GM19193 (cell line): Measurements from ENCODE around the gene CCDC91.

ENCODE experiments used
- POLR2A ChIP-seq: IDR thresholded peaks from 4 replicates; pipeline ENCODE4 v1.6.1; 2011; ENCODE audit not compliant: insufficient read depth, insufficient read length; ENCODE audit errors: extremely low read depth

Gene CCDC91, protein sequence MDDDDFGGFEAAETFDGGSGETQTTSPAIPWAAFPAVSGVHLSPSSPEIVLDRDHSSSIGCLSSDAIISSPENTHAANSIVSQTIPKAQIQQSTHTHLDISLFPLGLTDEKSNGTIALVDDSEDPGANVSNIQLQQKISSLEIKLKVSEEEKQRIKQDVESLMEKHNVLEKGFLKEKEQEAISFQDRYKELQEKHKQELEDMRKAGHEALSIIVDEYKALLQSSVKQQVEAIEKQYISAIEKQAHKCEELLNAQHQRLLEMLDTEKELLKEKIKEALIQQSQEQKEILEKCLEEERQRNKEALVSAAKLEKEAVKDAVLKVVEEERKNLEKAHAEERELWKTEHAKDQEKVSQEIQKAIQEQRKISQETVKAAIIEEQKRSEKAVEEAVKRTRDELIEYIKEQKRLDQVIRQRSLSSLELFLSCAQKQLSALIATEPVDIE

DNA sequence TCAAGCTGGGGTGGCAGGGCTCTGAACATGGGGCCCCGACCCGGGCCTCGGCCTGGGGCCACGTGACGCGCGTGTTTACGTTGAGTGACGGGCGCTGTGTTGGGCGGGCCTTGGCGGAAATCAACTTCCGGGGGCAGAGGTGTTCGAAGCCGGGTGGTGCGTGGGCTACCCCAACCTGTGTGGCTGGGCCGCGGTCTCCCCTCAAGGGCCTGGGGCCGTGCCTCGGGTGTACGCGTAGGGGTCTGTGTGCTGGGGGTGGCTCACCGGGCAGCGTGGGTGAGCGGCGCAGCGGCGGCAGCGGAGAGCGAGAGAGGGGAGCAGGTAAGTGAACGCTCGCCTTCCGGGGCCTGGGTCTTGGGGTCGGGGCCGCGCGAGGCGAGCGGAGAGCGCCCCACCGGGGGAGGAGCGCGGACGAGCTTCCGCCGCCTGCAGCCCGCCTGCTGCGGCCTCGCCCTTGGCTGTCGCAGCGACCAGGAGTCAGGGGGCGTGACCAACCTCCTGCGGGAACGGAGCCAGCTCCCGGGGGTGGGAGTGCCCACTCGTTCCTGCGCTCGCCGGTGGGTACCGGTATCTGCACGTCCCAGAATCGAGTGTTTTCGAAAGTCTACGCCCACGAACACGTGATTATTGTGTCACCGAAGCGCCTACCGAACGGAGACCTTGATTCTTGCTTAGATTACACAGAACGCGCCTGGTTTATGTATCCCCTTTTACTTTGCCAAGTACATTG lies at the start of gene CCDC91:
CCDC91 (plus strand) TSS at position 136 of the 730 bp plus-strand sequence. CDS start 66,760 bp downstream, outside the sequence.
- TF ChIP-seq POLR2A = peak; percentile 84

DNA sequence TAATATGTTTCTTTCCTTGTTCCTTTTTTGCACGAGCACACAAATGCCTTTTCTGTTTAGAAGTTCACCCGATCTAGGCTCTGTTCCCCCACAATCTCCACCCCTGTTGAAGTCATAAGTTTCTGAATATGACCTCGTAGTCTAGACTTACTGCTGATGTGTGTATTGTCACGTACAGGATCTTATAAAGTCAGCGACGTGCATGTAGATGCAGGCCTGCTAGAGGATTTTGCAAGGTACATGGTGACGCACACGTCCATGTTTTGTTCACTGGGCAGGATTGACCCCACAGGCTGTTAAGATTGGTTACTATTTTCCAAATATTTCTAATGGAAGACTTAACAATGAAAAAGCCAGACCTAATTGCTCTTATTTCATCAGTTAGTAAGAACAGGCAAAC lies 46.2 kb upstream of the CCDC91 start:
- no peak for TF ChIP-seq POLR2A

DNA sequence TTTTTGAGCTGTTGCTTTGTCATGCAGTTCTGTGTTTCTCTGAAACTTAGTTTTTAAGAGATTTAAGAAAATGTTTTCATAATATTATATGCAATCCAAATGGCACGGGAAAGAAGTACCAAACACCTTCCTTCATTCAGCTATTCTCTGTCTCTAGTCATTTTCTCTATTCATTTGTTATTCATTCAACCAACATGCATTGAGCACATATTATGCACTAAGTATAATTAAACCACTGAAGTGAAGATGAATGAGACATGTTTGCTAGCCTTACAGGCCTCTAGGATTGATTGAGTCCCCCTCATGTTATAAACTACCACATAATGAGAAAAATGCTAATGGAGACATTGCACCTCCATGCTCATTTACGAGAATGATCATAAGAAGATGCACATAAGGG lies 45.7 kb upstream of the CCDC91 start:
- no peak for TF ChIP-seq POLR2A

DNA sequence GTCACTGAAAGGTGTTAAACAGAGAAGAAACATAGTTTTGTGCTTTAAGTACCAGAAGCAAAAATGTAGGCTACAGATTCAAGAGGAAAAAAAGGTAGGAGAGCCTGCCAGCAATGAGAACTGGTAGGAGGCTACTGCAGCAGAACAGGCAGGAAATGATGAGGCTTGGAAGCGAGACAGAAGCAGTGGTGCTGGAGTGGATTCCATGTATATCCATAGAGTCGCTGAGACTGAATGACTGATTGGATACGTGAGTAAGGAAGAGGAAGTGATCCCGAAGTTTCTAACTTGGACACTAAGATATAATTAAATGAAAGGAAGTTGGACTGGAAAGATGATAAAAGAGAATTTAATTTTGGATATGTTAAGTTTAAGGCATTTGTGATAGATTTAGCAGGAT lies 45.0 kb upstream of the CCDC91 start:
- no peak for TF ChIP-seq POLR2A

DNA sequence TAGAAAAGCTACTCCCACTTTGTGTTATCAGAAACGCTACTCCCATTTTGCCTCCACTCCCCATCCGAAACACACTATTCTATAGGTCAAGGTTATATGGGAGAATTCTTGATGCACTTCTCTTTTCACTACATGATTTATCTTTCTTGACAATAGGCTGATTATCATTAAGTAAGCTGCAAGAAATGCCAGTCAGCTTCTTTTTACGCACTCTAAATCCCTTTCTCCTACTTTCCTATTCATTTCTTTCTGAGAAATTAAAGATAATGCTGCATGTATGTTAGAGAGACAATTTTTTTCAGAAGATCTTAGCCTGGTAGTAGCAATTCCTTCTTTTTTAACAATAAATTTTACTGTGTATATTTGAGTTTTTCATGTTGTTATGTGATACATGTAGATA lies 41.0 kb upstream of the CCDC91 start:
- TF ChIP-seq POLR2A = no peak

DNA sequence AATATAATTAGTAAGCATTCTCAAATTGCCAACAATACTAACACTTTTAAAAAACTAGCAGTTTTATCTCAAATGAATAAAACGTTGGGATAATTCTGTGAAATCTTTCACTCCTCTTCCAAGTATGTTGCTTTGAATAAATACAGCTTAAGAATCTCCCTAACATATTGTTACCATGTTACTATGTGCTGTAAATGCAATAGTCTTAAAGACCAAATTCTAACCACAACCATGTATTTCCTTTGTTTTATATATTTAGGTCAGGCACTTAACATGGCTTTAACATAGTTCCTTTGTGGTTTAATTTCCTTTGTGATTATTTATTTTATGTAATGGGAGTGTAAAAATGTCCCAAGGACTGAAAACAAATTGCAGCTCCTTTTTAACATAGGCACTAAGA lies 33.9 kb upstream of the CCDC91 start:
- TF ChIP-seq POLR2A = no peak

DNA sequence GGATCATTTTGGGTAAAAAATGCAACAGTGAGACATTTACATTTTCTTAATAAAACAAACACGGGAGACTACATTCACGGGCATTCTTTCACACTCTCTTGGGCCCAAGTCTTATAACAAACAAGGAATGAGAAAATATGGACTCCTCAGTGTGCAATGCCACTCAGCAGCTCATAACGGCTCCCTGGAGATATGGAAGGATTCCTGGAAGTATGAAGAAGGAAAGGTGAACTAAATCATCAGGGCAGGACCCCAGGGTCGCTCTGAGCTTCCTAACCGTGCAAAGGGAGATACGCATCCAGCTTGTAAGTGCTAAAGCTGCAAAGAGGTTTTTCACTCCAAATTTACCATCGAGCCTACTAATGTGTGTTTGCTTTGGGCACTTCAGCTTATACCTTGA lies 33.5 kb upstream of the CCDC91 start:
- TF ChIP-seq POLR2A = no peak

DNA sequence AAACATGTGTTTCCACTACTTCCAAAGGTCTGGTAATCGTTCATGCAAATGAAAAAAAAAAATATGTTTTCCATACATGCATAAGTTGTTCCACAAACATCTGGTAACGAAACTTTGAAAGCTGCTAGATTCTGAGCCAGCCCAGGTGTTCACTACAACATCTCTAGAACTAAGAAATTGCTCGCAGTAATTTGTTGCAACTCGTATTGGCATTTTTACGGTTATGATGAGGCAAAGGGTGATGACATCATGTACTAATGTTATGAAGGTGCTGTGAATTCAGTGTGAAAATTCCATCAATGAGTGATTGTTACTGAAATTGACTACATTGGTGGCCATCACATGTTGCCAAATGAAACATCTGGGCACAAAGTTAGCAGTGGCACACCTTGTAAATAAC lies 31.9 kb upstream of the CCDC91 start:
- no peak for TF ChIP-seq POLR2A

DNA sequence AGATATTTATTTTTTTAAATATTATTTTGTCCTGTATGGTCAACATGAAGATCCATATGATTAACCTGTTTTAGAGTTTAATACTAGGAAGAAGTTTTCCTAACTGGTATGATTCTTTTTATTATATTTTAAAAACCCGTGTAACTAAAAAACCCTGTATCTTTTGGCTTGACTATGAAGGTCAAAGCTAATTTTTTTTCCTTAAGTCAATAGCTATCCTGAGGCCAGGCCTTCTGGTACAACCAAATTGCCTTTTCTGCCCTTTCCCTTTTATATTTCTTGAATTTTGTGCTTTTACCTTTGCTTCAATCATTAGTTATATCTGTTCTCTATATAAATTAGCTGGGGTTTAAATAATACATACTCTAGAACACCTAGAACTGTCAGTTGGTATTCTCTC lies 30.6 kb upstream of the CCDC91 start:
- no peak for TF ChIP-seq POLR2A

DNA sequence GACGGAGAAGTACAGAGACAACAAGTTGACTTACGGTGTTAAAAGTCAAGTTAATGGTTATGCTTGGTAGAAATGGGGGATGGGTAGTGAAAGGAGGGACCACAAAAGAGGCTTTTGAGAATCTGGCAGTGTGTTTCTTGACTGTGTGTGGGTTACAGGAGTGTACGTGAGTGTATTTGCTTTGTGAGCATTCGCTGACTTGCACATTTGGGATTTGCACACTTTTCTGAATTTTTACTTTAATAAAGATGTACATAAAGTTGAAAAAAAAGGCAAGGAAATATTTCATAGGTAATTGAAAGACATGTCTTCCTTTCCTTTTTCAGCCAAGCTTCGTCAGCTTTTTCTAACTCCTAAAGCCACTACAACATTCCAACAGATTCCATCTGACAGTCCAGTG lies 28.6 kb upstream of the CCDC91 start:
- no peak for TF ChIP-seq POLR2A

DNA sequence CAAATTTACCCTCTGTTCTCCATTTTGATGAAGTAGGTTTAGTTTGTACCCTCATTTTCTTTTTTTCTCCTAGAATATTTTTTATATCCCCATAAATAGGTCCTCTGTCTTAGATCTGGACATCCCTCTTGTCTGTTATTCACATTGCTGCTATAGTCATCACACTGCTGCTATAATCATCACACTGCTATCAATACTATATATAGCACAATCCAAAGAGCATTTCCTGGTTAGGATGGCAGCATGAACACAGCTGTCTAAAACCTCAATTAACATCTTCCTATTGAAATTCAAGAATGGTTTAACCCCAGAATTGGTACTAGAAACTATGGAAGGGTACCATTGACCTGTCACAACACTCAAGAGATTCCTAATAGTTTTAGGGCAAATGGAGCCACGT lies 27.6 kb upstream of the CCDC91 start:
- TF ChIP-seq POLR2A = no peak

DNA sequence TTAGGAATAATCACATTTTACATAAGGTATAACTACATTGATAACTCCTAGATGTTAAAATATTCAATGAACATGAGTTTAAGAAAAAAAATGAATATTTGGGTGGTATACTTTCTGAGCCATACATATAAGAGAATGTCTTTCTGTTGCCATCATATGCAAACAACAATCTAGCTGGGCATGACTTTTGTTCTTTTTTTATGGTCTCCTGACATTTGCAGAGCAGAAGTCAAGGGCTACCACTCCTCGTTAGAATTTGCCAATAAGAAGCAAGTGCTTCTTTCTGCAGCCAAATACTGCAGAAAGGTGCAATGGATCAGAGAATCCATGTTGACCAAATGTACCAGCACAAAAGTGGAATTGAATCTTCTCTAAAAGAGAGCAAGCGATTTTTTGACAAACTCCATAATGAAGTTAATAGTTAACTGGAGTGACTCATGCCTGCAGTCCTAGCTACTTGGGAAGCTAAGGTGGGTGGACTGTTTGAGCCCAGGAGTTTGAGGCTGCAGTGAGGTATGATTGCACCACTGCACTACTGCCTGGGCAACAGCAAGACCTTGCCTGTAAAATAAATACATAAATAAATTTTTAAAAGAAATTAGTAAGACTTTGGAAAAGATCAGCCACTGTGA lies 25.5 kb upstream of the CCDC91 start:
- TF ChIP-seq POLR2A = no peak

DNA sequence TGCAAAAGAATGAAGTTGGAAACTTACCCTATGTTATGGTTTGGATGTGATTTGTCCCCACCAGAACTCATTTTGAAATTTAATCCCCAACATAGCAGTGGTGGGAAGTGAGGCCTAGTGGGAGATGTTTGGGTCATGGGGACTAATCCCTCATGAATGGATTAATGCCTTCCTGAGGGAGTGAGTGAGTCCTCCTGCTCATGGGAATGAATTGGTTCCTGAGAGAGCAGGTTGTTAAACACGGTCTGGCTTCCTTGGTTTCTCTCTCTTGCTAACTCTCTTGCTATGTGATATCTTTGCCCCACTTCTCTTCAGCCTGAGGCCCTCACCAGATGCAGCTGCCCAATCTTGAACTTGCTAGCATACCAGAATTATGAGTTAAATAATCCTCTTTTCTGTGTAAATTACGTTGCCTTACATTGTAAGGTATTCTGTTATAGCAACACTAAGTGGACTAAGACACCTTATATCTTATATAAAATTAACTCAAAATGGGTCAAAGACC lies 22.2 kb upstream of the CCDC91 start:
- no peak for TF ChIP-seq POLR2A

DNA sequence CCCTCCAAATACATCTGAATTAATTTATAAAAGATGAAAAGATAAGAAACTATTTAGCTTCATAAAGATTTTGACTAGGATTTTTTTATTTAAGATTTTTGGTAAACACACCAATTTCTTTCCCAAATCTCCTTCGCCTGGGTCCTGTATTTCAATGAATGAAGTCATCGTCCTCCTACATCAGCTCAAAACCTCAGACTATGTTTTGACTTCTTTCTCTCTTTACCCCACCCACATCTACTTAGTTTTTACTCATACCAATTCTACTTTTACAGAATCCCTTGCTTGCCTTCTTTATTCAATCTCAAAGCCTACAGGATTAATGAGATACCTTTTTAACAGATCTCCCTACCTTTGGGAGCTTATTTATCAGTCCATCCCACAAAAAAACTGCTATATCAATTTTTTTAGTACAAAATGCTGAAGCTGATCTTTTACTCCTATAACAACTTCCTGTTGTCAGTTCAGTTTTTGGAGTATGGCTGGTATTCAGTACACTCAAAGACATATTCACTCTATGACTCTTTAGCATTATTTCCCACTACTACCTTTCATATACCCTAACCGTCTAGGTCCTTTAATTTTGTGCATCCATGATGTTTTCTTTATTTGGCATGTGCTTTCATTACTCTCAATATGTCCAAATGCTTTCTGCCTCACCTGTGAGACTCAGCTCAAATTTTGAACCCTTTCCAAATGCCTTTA lies 18.7 kb upstream of the CCDC91 start:
- no peak for TF ChIP-seq POLR2A
